Right cardiac atrium (tissue), 5 donors: ENCODE measurements around the gene CHGA. TPM values are rescaled to one million over a fixed set of nuclear protein-coding genes. Genes with fewer than 3 reads are reported as not detected.
A peak's percentile ranks its signal among the peaks of the same experiment; 100 is the strongest.

Experiments used
- ATAC-seq, 2 donors: fragments of 200-7000 bp; cut with Tn5 transposase; one replicate each; pipeline versions ENCODE4 v1.8.0 to v1.9.1; 2020; ENCODE audit warnings: moderate library complexity in 2 of 2, mild to moderate bottlenecking in 1 of 2
- DNase-seq, 3 donors: peaks; one replicate each; pipeline ENCODE4 v3.0.0-alpha.2; 2020
- H3K27ac ChIP-seq: one replicate; pipeline ENCODE4 v1.5.1; 2013; ENCODE audit warnings: mild to moderate bottlenecking, low read length, control low read depth, moderate library complexity
- H3K27me3 ChIP-seq: one replicate; pipeline ENCODE4 v1.6.1; 2013; ENCODE audit not compliant: control insufficient read depth, insufficient read depth
- H3K4me1 ChIP-seq: one replicate; pipeline ENCODE4 v1.6.1; 2013; ENCODE audit warnings: low read length; ENCODE audit not compliant: control insufficient read depth, insufficient read depth
- H3K4me3 ChIP-seq: one replicate; pipeline ENCODE4 v1.5.1; 2013; ENCODE audit warnings: low read length, control low read depth
- H3K9me3 ChIP-seq: one replicate; pipeline ENCODE4 v1.6.1; 2013; ENCODE audit warnings: low read length; ENCODE audit not compliant: control insufficient read depth
- WGBS: extraction: QIAGEN DNeasy Blood & Tissue Kit; methylation state at CpG from one replicate; pipeline ENCODE4 v1.1.7; 2013; 5-methylcytosine and 5-hydroxymethylcytosine counted together
- intact Hi-C, 4 donors: fragments of 100-400 bp; cut with DNase I; formaldehyde crosslinking; loops; one replicate each; pipeline versions ENCODE4 v1.11.0 to v1.14.0; 2022 to 2023
- polyA plus RNA-seq: library from polyadenylated mRNA; stranded (reverse); fragments of 200-250 nt; gene quantifications from one replicate; pipeline ENCODE4 v1.2.3, GENCODE V29; 2013
- total RNA-seq, 4 donors: library from RNA; stranded (reverse); fragmentation: NEBNext Ultra II Directional; extraction: Animal tissue kit (Norgen Biotek cat#: 25700); gene quantifications; one replicate each; pipeline ENCODE4 v1.2.1, GENCODE V29; 2021
- donor health status: healthy with polysubstance abuse.
- donor health status: DM: no; HTN: yes; CAD: no.
- donor health status: DM: no; HTN: no; CAD: no.
- donor health status: DM: no; HTN: yes; CAD: no; lungs with severe emphysema.
- donor health status: DM: yes; HTN: yes; CAD: no.

CHGA gene
- total and polyA plus RNA-seq, 5 donors = 0.16 TPM; not detected in 4

DNA sequence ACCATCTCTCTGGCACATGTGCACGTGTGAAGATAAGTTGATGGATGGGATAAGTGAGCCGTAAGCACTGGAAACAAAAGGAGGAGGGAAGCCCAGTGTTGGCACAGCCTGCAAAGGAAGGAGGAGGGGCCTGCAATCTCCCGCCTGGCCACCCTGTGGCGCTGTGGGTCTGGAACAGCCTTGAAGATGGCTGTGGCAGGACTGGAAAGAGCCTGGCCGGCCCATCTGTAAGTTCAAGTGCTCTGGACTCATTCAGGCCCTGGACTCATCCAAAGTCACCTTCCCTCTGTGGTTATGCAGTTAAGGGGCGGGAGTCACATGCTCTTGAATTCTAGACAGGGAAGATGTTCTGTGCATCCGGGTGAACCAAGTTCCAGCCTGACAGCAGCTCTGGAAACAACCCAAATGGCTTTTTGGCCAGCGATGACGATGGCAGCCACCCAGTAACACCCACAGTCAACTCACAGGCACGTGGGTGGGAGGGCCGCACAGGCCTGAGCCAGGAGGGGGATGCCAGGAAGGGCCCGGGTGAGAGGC lies 50.4 kb downstream of the CHGA start:
- peak overlapping the region; percentile 89 for H3K27ac ChIP-seq
- no peak overlapping the region for H3K4me3 ChIP-seq
- peak; percentile 91 for ATAC-seq
- no peaks in the 10 kb centered on the region for H3K9me3 ChIP-seq
- H3K27me3 ChIP-seq = no peaks in the 10 kb centered on the region
- intact Hi-C loops = loop anchor here in 1 of 4 donors (5.0 kb wide), 1 partner anchor 139 kb away; no protein-coding TSS in a partner anchor
- peaks cover 5% of the 10 kb centered on the region for H3K4me1 ChIP-seq
- 34% methylated on average over 12 of the region's 12 CpGs for WGBS
- peak; percentile 75 to 93 (median 89) for DNase-seq

DNA sequence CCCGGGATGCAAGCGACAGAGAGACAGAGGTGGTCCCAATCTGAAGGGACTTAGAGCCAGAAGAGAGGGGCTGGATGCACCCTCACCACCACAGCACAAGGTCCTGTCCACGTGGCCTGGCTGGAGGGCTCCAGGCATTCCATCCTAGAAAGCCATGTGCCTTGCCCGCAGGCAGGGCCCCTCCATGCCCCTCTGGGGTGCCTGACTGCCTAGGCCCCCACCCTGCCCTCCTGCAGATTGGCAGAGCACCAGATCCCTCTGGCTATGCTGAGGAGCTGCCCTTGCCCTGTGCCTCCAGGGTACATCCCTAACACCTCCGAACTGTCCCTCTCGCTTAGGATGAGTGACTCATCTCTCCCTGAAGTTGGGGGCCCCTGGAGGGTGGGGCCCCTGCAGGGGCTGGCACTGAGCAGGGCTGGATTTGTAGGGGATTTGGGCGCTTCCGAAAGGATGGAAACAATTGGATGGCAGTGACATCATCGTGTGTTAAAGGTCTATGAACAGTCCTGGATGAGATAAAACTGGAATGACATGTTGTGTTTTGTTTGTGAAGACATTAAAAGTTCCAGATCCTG lies 50.9 kb downstream of the CHGA start:
- peak; percentile 42 to 65 for ATAC-seq
- Histone ChIP-seq H3K4me3 (no peak overlapping the region), H3K4me1 (peaks cover 5% of the 10 kb centered on the region), H3K27ac (peak overlapping the region; percentile 89), H3K9me3 (no peaks in the 10 kb centered on the region), H3K27me3 (no peaks in the 10 kb centered on the region)
- peak in 1 of 3 donors; percentile 69 for DNase-seq
- intact Hi-C loops = loop anchor here in 1 of 4 donors (5.0 kb wide), 1 partner anchor 138 kb away; no protein-coding TSS in a partner anchor
- WGBS = 58% methylated on average over 9 of the region's 9 CpGs

DNA sequence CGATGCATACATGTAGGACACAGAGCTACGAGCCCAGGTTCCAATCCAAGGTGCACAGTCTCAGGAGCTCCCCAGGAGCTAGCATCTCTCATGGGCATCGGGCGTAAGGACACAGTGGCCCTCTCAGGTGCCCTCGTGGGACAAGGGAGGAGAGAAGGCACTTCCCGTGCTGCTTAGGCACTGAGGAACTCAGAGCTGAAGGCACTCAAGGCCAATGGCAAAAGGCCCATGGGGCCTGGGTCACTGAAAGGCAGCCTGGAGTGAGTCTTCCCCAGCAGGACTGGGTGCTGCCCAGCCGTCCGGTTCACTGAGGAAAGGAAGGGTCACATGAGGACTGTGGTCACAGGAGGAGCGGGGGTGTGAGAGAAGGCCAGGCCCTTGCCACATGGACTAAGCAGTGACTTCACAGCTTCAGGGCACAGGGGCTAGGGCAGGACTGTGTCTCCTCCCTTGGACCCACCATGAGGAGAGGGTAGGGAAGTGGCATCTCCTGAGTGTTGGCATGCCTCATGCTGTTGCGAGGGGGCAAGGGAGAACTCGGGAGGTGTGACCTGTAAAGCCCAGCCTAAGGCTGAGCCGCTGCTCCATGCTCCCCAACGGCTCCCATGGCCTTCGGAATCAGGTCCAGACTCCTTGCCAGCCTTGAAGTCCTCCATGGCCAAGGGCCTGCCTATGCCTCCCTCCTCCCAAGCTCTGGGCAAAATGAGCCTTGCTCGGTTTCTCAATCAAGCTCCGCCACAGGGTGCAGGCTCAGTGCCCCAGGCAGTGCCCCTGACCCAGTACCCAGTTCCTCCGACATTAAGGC lies 51.8 kb downstream of the CHGA start:
- 89% methylated on average over 17 of the region's 17 CpGs for WGBS
- Histone ChIP-seq H3K27me3 (no peaks in the 10 kb centered on the region), H3K27ac (peak overlapping the region; percentile 89), H3K9me3 (no peaks in the 10 kb centered on the region), H3K4me1 (peaks cover 5% of the 10 kb centered on the region), H3K4me3 (no peak overlapping the region)
- intact Hi-C loops = loop anchor here in 1 of 4 donors (5.0 kb wide), 1 partner anchor 138 kb away; no protein-coding TSS in a partner anchor
- ATAC-seq (no peak), DNase-seq (peak in 2 of 3 donors; percentile 41 to 42)

DNA sequence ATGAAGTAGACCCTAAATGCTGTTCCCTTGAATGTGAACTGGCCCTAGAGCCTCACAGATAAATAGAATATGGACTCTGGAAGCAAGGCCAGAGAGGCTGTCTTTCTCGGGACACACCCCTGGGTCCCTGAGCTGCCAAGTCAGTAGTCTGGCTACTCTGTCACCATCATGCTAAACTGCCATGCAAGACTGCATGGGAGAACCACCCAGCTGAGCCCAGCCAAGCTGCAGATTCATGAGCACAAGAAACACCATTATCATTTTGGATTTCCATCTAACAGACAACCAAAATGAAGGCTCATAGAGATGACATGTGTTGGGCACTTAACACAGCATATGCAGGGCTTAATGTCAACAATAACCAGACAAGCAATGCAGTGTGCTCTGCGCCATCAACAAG lies 53.3 kb downstream of the CHGA start:
- H3K4me1 ChIP-seq = no peaks in the 10 kb centered on the region
- H3K27ac ChIP-seq = no peak overlapping the region
- no peaks in the 10 kb centered on the region for H3K9me3 ChIP-seq
- no peak overlapping the region for H3K4me3 ChIP-seq
- WGBS = 97% methylated on average over 2 of the region's 2 CpGs
- DNase-seq (peak in 1 of 3 donors; percentile 4), ATAC-seq (no peak)
- no peaks in the 10 kb centered on the region for H3K27me3 ChIP-seq
- intact Hi-C loops = no loop called here

DNA sequence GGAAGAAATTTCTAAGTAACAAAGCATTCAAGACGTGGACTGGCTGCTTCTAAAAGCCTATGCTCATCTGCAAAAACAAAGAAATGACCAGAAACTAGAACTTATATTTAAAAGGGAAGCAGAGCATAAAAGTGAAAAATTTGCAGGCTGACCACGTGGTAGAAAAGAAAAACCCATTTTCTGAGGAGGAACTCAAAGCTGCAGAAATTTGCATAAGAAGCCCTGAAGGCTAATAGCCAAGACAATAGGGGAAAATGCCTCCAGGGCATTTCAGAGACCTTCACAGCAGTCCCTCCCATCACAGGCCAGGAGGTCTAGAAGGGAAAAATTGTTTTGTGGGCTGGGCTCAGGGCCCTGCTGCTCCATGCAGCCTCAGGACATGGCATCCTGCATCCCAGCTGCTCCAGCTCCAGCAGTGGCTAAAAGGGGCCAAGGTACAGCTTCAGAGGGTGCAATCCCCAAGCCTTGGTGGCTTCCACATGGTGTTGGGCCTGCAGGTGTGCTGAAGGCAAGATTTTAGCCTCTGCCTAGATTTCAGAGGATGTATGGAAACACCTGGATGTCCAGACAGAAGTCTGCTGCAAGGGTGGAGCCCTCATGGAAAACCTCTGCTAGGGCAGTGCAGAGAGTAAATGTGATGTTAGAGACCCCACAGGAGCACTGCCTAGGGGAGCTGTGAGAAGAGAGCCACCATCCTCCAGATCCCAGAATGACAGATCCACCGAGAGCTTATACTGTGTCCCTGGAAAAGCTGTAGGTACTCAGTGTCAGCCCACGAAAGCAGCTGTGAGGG lies 55.5 kb downstream of the CHGA start:
- intact Hi-C loops = no loop called here
- Histone ChIP-seq H3K27me3 (no peaks in the 10 kb centered on the region), H3K4me3 (no peak overlapping the region), H3K9me3 (no peaks in the 10 kb centered on the region), H3K4me1 (no peaks in the 10 kb centered on the region), H3K27ac (no peak overlapping the region)
- WGBS = 85% methylated on average over 4 of the region's 4 CpGs
- ATAC-seq (no peak), DNase-seq (peak in 1 of 3 donors; percentile 20)

DNA sequence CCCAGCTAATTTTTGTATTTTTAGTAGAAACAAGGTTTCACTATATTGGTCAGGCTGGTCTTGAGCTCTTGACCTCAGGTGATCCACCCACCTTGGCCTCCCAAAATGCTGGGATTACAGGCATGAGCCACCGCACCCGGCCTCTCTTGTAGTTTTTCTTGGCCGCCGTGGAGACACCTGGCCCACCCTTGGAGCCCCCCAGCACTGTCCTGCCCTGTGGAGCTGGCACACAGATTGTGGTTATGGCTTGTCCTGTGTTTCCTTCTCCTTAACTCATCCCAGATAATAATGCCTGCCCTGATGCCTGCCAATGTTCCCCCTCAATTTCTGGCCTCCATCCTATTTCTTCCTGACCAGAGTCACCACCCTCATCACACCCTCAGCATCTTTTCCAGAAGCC lies 57.9 kb downstream of the CHGA start:
- 98% methylated on average over 4 of the region's 4 CpGs for WGBS
- Histone ChIP-seq H3K9me3 (no peaks in the 10 kb centered on the region), H3K27ac (no peak overlapping the region), H3K27me3 (no peaks in the 10 kb centered on the region), H3K4me1 (peaks cover 5% of the 10 kb centered on the region), H3K4me3 (no peak overlapping the region)
- no peak for ATAC-seq
- peak in 2 of 3 donors; percentile 2 to 20 for DNase-seq
- intact Hi-C loops = no loop called here

DNA sequence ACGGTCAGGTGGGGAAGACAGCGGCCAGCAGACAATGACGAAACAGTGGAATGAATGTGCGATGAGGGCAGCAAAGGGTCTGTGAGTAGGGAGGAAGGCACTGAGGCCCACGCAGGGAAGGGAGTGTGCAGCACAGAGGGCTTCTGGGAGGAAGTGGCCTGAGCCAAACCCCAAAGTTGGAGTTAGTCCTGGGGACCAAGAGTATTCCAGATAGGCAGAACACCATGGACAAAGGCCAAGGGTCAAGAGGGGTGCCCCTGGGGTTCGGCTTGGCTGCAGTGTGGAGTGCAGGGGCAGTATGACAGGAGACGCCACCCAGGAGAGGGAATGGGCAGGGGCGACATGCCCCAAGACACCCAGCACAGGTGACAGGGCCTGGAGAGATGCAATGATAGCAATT lies 58.8 kb downstream of the CHGA start:
- intact Hi-C loops = no loop called here
- DNase-seq (peak in 2 of 3 donors; percentile 15 to 29), ATAC-seq (no peak)
- H3K4me1 ChIP-seq = peaks cover 12% of the 10 kb centered on the region
- WGBS = 98% methylated on average over 8 of the region's 8 CpGs
- no peaks in the 10 kb centered on the region for H3K9me3 ChIP-seq
- no peaks in the 10 kb centered on the region for H3K27me3 ChIP-seq
- H3K4me3 ChIP-seq = no peak overlapping the region
- no peak overlapping the region for H3K27ac ChIP-seq

DNA sequence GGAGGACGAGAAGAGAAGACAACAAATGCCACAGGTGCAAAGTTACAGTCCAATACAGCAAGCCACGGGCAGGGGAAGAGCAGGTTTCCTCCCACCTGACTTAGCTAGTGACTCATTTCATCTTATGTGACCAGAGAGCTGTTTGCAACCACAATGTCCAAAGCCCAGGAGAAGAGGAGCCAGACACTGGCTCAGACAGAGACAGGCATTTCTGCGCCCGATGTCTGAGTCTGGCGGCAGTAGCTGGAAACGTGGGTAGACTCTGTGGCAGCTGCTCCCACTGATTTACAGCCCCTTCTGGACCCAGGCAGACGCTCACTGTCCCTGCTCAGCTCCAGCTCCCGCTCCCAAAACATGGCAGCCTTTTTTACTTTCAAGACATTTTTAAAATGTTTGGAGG lies 60.0 kb downstream of the CHGA start:
- WGBS = 92% methylated on average over 8 of the region's 8 CpGs
- no peak overlapping the region for H3K4me3 ChIP-seq
- DNase-seq (peak in 1 of 3 donors; percentile 14), ATAC-seq (no peak)
- peaks cover 17% of the 10 kb centered on the region for H3K4me1 ChIP-seq
- H3K27me3 ChIP-seq = no peaks in the 10 kb centered on the region
- intact Hi-C loops = no loop called here
- H3K27ac ChIP-seq = no peak overlapping the region
- no peaks in the 10 kb centered on the region for H3K9me3 ChIP-seq

DNA sequence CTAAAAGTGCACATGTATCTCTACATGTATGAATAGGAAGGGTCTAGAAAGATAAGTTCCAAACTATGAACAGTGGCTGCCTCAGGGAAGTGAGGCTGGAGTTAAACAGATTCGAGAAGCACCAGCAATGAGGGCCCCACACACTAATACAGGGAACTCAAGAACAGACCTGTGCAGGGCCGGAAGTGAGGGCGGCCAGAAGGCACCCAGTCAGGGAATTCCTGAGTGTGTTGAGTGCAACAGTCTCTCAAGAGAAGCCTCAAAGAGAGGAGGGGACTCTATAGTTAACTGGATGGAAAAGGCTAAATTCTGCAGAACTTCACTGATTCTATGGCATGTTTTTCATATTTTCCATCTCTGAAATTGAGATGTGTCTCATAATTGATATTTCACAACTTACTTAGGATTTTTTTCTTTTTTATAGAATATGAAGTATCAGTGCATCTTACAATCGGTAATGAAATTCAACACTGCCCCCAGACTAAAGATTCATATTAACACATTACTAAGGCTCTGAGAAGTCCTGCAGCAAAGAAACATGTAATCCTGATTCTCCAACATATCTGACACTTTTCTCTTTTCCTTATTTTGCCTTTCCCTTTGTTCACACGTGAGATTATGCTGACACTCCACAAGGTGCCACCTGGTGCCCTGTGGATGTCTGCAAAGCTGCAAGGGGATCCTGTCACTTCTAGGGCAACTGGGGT lies 61.3 kb downstream of the CHGA start:
- H3K27ac ChIP-seq = no peak overlapping the region
- intact Hi-C loops = no loop called here
- DNase-seq (peak in 1 of 3 donors; percentile 13), ATAC-seq (no peak)
- H3K9me3 ChIP-seq = no peaks in the 10 kb centered on the region
- H3K4me3 ChIP-seq = no peak overlapping the region
- WGBS = 83% methylated on average over 5 of the region's 5 CpGs
- H3K27me3 ChIP-seq = no peaks in the 10 kb centered on the region
- peaks cover 17% of the 10 kb centered on the region for H3K4me1 ChIP-seq
